ENCODE data around the gene THSD8. TPM values are rescaled to one million over a fixed set of nuclear protein-coding genes. Genes with fewer than 3 reads are reported as not detected.

The THSD8 gene
- total RNA-seq, 4 donors from 2014 or later: 0.65 TPM; not detected in 3

GRCh38 chr19:12792853-12793289 lies 9.0 kb upstream of the THSD8 start:
- WGBS: under 1% methylated on average over 22 of the region's 22 CpGs
- Histone ChIP-seq H3K9me3 (peaks cover 0 to 3% (median 0%) of the 10 kb centered on the region in 4 donors), H3K27me3 (no peaks in the 10 kb centered on the region), H3K36me3 (peaks cover 0 to 17% (median 4%) of the 10 kb centered on the region in 4 donors), H3K4me3 (peak overlapping the region; percentile 87 to 97 (median 90)), H3K4me1 (peaks cover 34 to 54% (median 52%) of the 10 kb centered on the region in 4 donors), H3K27ac (replicated peaks in 1 of 4) (peak overlapping the region; percentile 97 to 99 (median 99))
- intact Hi-C loops (cut with DNase I): no loop called here
- TF ChIP-seq POLR2AphosphoS5 (IDR thresholded peaks at IDR 0.05) (no peak), POLR2A (IDR thresholded peaks at IDR 0.05; ENCODE audit: low read depth) (no peak), CTCF (IDR thresholded peaks at IDR 0.05) (no peak), EP300 (IDR thresholded peaks at IDR 0.05) (no peak)
- no peak for DNase-seq (ENCODE audit: extremely low spot score)

GRCh38 chr19:12793290-12794195 lies 8.3 kb upstream of the THSD8 start:
- Histone ChIP-seq H3K36me3 (peaks cover 0 to 23% (median 8%) of the 10 kb centered on the region in 4 donors), H3K27me3 (no peaks in the 10 kb centered on the region), H3K9me3 (peaks cover 0 to 3% (median 0%) of the 10 kb centered on the region in 4 donors), H3K4me3 (peak overlapping the region; percentile 87 to 97 (median 90)), H3K4me1 (peaks cover 27 to 47% (median 45%) of the 10 kb centered on the region in 4 donors), H3K27ac (replicated peaks in 1 of 4) (peak overlapping the region; percentile 97 to 99 (median 99))
- under 1% methylated on average over 23 of the region's 81 CpGs for WGBS
- intact Hi-C loops (cut with DNase I): no loop called here
- peak; percentile 99 for DNase-seq (ENCODE audit: extremely low spot score)
- TF ChIP-seq CTCF (IDR thresholded peaks at IDR 0.05) (peak in 1 of 3 experiments; percentile 20), EP300 (IDR thresholded peaks at IDR 0.05) (peak; percentile 96), POLR2A (IDR thresholded peaks at IDR 0.05; ENCODE audit: low read depth) (peak; percentile 54), POLR2AphosphoS5 (IDR thresholded peaks at IDR 0.05) (peak in 1 of 2 donors; percentile 96)

DNA sequence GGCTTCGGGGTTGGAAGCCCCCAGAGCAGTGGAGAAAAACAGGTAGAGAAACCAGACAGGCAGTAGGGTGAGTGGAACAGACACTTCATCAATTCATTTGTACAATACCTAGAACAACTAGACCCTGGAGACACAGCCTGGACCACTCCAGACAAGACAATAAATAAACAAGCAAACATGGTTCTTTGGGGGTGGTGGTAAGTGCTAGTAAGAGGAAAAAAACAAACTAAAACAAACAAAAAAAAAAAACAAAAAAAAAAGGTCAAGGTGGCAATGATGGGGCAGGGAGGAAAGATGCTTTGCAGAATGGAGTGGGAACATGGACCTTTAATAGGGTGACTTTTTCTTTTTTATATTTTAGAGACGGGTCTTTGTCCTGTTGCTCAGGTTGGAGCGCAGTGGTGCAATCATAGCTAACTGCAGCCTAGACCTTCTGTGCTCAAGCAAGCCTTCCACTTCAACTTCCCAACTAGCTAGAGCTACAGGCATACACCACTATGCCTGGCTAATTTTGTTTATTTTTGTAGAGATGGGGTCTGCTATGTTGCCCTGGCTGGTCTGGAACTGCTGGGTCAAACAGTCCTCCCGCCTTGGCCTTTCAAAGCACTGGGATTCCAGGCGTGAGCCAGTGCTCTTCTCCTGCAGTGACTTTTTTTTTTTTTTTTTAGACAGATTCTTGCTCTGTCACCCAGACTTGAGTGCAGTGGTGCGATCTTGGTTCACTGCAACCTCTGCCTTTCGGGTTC lies 7.5 kb upstream of the THSD8 start:
- H3K27ac ChIP-seq (replicated peaks in 1 of 4): peak overlapping the region; percentile 97 to 99 (median 99)
- DNase-seq (ENCODE audit: extremely low spot score): no peak
- peaks cover 0 to 3% (median 0%) of the 10 kb centered on the region in 4 donors for H3K9me3 ChIP-seq
- no peaks in the 10 kb centered on the region for H3K27me3 ChIP-seq
- WGBS: 71% methylated on average over 7 of the region's 7 CpGs
- H3K36me3 ChIP-seq: peaks cover 4 to 32% (median 15%) of the 10 kb centered on the region in 4 donors
- peaks cover 19 to 39% (median 37%) of the 10 kb centered on the region in 4 donors for H3K4me1 ChIP-seq
- intact Hi-C loops (cut with DNase I): no loop called here
- TF ChIP-seq CTCF (IDR thresholded peaks at IDR 0.05) (peak in 1 of 3 experiments; percentile 21), POLR2AphosphoS5 (IDR thresholded peaks at IDR 0.05) (no peak), EP300 (IDR thresholded peaks at IDR 0.05) (no peak), POLR2A (IDR thresholded peaks at IDR 0.05; ENCODE audit: low read depth) (no peak)
- H3K4me3 ChIP-seq: peak overlapping the region; percentile 87 to 97 (median 90)

GRCh38 chr19:12794971-12795381 lies 6.9 kb upstream of the THSD8 start:
- Histone ChIP-seq H3K27me3 (no peaks in the 10 kb centered on the region), H3K36me3 (peaks cover 6 to 38% (median 21%) of the 10 kb centered on the region in 4 donors), H3K4me3 (no peak overlapping the region), H3K9me3 (peaks cover 0 to 3% (median 0%) of the 10 kb centered on the region in 4 donors), H3K27ac (replicated peaks in 1 of 4) (peak overlapping the region; percentile 97 to 99 (median 99)), H3K4me1 (peaks cover 22 to 40% (median 38%) of the 10 kb centered on the region in 4 donors)
- 92% methylated on average over 9 of the region's 9 CpGs for WGBS
- intact Hi-C loops (cut with DNase I): loop anchor here (5.0 kb wide), 1 partner anchor 33 kb away; no protein-coding TSS in a partner anchor
- TF ChIP-seq CTCF (IDR thresholded peaks at IDR 0.05): no peak
- TF ChIP-seq POLR2A (IDR thresholded peaks at IDR 0.05; ENCODE audit: low read depth): no peak
- no peak for TF ChIP-seq POLR2AphosphoS5 (IDR thresholded peaks at IDR 0.05)
- TF ChIP-seq EP300 (IDR thresholded peaks at IDR 0.05): no peak
- DNase-seq (ENCODE audit: extremely low spot score): no peak
